Superior temporal gyrus (tissue), 1 donor: ENCODE results near the gene PAEP.
A peak's percentile ranks its signal among the peaks of the same experiment; 100 is the strongest.

ENCODE experiments used
- DNase-seq: peaks from one replicate; pipeline ENCODE4 v3.0.0-alpha.2; 2016; ENCODE audit errors: extremely low spot score

The PAEP gene

GRCh38 chr9:135601988-135602387, 40.4 kb downstream of the PAEP start:
- DNase-seq, result no peak

DNA sequence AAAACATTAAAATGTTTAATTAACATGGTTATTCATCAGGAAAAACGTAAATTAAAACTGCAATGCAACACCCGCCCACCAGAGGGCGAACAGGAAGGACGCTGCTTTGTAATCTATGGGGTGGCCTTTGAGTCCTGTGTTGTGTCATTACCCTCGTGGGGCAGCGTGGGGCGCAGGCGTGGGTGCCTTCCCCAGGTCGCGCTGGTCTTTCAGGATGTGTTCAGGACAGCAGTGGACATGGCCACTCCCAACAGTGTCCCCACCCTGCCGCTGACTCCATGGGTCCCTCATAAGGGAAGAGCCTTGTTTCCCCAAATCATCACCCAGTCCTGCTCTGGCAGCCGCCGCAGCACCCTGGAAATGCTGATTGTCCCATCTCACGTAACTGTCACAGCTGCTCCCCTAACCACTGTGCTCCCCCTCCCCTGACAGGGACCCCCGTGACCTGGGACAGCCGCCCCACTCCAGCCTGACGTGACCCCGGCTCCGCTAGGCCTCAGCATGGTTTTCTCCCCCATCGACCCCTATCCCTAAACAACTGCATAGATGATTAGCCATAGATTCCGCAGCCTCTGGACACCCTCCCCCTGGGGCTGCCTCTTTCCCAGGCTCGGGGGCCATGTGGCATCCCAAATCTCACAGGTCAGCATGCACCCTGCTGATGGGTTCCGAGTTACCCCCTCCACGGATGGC, 41.4 kb downstream of the PAEP start:
- peak; percentile 56 for DNase-seq

GRCh38 chr9:135604437-135605237, 43.1 kb downstream of the PAEP start:
- no peak for DNase-seq

- peak; percentile 21 for DNase-seq
Observed at GRCh38 chr9:135605238-135605781, 43.8 kb downstream of the PAEP start.

GRCh38 chr9:135606885-135607259, 45.3 kb downstream of the PAEP start:
- no peak for DNase-seq

DNA sequence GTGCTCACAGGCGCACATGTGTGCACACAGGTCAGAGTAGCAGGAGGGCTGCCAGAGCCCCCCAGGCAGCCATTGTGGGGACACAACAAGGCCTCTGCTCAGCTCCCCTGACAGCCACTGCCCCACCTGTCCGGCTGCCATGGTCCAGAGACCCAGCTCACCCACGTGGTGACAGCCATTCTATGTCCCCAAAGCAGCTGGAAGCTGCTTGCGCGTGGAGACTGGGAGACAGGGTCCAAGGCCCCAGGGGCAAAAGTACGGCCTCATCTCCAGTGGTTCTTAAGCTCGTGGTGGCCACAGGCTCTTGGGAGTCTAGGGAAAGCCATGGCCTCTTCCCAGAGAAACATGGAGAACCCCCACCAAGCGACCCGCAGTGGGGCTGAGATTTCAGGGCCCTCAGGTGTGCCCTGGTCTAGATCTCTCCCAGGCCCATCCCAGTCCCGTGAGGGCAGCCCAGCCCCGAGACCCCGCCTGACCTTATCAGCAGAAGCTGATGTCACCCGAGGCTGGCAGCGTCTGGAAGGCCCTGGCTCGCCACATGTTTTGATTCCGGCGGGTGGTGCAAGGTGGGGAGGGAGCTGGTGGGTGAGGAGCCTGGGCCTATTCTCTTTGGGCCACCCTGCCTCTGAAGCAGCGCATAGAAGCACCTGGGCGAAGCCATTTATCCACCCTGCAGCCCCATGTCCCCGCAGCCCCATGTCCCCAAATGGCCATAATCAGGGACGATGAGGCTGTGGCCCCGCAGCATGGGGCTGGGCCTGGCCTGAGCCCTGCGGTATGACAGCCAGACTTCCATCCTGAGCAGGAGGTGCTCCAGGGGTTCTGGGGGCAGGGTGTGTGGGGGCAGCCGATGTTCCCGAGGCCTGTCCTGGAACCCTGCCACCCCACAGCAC, 46.1 kb downstream of the PAEP start:
- DNase-seq, result no peak

DNA sequence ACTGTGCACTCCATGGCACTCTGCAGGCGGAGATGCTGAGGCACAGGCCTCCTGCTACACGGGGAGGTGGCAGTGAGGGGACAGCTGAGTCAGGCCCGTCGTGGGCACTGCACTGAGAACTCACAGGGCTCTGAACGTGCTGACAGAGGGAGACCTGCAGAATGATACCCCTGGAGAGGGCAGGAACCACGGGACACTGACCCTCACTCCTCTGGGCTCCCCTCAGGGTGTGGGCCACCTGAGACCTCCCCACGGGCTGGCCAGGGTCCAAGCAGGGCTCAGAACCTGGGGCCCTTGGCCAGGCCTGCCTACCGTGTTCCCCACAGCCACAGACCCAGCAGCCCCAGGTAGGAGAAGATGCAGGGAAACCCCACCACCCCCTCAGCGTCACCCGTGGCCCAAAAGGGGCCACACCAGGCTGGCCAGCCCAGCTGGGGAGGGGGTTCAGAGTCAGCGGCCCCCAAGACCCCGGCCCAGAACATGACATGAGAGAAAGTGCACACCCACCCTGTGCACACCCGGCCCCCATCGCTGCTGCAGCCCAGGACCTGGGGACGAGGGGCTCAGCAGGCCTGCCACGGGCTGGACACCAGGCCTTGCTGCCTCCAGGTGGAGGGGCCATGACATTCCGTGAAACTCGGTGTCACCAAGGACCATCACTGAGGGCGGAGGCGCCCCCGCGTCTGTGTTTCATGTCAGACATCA, 46.9 kb downstream of the PAEP start:
- no peak for DNase-seq

DNA sequence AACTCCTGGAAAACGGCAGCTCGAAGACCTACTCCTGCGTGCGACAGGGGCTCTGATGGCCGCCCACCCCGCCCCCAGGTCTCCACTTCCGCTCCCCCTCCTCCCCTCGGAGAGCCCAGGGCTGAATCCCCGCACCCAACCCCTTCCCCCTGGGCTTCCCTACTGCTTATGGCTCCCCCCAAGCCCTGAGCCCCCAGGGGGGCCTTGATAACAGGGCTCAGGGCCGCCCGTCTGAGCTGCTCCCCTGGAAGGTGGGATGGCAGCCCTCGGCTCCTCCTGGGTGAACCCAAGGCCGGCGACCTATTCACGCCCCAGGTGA, 47.4 kb downstream of the PAEP start:
- DNase-seq, result no peak

- DNase-seq, result no peak
Observed at GRCh38 chr9:135609366-135609955, 47.9 kb downstream of the PAEP start.

- no peak for DNase-seq
Observed at GRCh38 chr9:135610290-135611141, 49.0 kb downstream of the PAEP start.

DNA sequence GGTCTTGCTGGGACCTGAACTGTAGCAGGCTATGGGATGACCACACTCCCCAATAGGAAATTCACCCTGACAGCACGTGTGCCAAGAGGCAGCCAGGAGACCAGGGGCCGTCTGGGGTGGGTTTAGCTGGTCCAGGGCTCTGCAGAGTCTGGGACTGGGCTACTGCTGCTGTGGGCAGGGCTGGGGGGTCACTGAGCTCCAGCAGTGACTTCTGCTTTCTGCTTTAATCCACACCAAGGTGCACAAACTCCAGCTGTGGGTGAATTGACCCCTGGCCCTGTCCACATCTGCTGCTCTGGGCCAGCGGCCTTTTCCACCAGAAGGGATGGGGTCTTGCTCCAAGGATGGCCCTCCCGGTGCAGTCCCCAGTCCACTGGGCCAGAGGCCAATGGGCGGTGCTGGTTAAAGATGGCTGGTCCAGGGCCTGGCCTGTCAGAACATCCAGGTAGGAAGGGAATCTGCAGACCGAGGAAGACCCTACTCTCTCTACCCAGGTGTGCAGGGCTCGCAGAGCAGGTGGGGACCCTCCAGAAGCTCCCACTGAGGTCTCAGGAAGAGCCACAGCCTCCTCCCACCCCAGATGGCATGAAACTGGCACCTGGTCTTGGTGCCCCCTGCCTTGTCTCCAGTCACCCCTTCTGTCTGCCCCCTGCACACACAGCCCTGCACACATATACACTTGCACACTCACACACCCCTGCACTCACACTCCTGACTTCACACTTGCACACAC, 49.8 kb downstream of the PAEP start:
- DNase-seq, result no peak

DNA sequence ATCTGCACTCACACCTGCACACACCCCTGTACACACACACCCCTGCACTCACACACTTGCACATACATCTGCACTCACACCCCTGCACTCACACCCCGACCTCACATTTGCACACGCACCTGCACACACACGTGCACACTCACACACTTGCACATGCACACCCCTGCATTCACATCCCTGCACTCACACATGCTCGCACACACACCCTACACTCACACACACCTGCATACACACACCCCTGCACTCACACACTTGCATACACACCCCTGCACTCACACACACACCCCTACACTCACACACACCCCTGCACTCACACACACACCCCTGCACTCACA, 50.3 kb downstream of the PAEP start:
- no peak for DNase-seq

DNA sequence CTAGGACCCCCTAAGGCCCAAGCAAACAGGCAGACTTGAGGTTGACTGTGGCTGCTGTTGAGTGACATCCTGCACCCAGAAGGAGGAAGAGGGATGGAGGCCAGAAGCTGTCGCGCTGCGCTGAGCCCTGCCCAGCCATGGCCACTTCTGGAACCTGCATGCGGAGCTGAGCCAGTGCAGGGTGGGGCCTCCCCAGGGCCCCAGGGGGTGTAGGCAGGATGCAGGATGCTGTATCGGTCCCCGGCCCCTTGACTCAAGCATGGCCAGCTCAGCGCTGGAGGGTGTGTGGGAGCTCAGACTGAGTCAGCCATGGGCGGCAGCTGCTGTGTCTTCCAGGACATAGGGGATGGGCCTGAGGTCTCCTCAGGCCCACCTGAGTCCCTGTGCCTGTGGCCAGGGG, 50.9 kb downstream of the PAEP start:
- no peak for DNase-seq

DNA sequence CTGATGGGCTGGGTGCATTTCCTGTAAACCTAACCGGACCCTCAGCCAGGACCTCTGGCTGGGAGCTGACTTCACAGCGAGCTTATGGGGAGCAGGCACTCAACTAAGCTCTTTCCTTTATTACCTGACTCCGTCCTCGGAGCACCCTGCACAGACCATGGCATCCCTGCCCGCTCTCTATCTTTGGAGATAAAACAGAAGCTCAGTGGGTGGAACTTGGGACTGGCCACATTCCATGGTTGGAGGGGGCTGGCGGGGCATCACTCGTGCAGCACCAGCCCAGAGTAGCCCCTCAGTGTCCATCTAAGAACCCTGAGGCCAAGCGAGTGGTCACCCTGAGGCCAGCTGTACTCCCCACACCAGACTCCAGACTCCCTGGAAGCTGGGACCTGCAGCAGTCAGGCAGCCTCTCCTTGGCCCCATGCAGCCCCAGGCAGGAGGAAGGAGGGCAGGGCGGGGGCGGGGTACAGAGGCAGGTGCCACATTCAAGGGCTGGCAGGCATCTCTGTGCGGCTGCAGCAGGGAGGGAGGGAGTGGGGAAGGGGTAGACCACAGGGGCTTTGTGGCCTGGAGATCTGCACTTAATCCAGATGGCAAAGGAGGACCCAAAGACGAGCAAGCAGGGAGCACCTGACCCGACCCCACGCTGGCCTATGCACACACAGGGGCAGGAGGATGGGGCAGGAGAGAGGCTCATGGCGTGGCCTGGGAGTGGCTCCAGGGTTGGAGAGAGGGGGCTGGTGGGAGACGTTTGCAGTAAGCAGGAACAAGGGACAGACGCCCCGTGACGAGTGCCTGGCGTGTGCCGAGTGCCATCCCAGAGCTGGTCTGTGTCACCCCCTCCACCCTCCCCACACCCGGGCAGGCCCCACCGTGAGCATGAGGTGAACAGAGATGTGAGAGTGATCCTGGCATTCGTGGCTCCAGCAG, 51.7 kb downstream of the PAEP start:
- no peak for DNase-seq

DNA sequence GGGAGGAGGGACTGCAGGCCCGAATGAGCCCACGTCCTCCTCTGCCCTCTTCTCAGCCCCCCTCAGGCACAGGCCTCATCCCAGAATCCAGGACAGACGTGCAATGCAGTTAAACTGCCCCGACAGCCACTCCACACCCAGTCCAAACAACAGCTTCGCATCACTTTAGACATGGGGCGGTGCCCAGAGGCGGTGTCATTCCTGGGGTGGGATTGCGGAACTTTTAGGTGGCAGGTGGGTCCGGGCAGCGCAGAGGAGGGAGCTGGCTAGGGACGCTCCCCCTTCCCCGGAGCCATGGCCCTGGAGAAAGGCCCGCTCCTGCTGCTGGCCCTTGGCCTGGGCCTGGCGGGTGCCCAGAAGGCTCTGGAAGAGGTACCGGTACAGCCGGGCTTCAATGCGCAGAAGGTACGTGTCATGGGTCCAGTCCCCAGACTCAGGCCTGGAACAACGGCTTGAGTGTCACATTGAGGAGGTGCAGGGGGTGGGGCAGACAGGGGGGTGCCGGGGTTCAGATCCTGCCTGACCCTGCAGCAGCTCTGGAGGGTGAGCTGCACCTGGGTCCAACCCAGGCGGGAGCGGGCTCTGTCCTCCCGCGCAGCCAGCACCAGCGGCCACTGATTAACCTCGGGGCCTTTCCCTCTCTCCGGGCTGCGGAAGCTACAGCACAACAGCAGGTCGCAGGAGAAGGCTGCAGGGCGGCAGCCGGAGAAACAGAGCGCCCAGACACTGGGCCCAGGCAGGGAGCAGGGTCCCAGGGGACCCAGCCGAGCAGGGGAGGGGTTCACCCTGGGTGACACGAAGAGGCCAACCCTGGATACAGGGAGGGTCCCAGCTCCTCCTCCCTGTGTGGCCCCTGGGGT, 52.6 kb downstream of the PAEP start:
- DNase-seq, result no peak

- DNase-seq, result no peak
Observed at GRCh38 chr9:135614821-135615665, 53.5 kb downstream of the PAEP start.
